GM12872 (cell line): ENCODE results near the gene FYB1.

Experiments used
- TF ChIP-seq, protein P1 (sequence below): IDR thresholded peaks from 3 replicates; pipeline ENCODE4 v1.5.1; 2011; ENCODE audit warnings: low read depth, mild to moderate bottlenecking, low read length, moderate library complexity; ENCODE audit not compliant: insufficient read depth

FYB1 gene

DNA sequence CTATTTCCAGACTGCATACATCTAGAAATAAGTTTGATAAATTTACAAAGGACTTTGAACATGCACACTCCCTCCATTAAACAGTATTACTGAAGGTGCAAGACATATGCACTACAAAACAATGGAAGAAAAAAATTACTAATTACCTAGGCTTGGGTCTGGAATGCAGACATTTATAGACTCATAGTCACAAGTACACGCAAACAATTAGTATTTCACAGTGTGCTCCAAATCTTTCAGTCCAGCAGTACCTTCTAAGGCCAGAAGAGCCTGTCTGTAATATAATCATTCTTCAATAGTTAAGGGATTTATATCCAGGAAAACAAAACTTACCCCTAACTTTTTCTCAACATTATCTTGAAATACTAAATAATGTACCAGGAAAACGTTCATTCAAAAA, 156.3 kb downstream of the FYB1 start:
- TF ChIP-seq, protein P1, sequence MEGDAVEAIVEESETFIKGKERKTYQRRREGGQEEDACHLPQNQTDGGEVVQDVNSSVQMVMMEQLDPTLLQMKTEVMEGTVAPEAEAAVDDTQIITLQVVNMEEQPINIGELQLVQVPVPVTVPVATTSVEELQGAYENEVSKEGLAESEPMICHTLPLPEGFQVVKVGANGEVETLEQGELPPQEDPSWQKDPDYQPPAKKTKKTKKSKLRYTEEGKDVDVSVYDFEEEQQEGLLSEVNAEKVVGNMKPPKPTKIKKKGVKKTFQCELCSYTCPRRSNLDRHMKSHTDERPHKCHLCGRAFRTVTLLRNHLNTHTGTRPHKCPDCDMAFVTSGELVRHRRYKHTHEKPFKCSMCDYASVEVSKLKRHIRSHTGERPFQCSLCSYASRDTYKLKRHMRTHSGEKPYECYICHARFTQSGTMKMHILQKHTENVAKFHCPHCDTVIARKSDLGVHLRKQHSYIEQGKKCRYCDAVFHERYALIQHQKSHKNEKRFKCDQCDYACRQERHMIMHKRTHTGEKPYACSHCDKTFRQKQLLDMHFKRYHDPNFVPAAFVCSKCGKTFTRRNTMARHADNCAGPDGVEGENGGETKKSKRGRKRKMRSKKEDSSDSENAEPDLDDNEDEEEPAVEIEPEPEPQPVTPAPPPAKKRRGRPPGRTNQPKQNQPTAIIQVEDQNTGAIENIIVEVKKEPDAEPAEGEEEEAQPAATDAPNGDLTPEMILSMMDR = no peak

DNA sequence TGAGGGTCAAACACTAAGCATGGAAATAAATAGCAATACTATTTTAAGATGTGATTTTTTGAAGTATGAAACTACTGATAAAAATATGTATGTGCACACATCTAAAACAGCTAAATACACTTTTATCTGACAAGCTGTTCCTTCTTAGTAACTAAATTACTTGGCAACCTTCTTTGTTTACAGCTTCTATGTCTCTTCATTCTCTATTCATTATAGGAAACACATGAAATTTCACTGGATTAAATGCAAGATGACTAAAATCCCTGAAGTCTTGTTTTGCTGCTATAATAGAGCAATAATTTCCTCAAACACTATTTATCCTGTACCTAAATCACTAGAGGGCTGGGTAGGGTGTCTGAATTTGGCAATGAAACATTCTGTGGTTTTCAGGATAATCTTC, 156.8 kb downstream of the FYB1 start:
- TF ChIP-seq, protein P1 = no peak

DNA sequence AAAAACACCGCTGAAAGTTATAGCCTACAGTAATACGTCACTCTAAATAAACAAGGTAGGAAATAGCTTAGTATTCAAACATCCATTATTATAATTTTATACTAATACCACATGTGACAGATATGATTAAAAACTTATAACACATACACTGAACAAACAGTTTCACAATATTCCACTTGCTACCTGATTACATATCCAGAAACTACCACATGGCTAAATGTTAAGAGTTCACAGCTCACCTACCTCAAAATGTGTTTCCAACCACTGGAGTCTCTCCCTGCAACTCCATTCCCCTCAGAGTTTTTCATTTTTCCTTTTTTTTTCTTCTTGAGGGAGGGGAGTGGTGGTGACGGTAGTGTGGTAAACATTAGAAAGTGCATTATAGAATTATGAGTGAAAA, 157.3 kb downstream of the FYB1 start:
- TF ChIP-seq, protein P1 = no peak

DNA sequence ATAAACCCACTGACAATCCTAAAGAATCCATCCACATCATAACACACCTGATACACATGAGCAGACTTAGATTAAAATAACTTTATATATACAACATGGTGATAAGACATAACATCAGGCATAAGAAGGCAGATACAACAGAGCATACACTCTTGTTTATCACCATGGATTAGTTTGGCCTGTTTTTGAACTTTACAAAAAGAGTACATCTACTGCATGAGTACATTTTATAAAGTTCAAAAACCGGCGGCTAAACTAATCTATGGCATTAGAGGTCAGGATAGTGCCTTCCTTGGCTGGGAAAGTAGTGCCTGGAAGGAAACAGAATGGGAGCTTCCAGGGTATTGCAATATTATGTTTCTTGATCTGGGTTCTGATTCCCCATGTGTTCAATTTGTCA, 160.3 kb downstream of the FYB1 start:
- TF ChIP-seq, protein P1 = no peak

DNA sequence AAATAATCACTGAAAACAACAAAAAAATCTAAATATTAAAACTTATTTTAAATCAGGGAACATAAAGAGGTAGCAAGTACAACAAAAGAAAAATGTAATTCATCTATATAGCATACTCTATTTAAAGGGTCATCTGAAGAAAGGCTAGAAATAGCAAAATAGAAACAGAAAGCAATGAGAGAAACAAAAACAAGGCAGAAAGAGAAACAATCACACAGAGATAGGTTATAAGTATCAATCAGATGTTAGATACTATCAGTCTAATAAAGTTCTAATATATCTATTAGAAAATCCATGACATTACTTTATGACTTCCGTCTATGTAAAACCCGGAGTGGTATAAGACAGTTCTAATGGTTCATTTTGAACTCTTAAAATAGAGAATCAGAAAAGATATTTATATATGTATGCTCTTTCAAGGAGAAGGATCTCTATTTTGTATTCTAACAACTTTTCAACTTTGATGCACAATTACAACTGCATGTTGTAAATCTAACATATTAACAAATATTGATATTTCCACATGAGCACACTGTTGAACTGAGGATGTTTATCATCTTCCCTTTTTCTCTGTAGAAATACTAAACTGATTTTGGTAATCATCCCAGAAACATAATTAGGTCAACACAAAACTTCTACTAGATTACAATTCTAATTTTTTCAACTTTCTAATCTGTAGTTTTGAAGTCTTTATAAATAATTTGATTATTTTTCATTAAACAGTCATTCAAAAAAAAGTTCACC, 161.0 kb downstream of the FYB1 start:
- TF ChIP-seq, protein P1 = no peak

DNA sequence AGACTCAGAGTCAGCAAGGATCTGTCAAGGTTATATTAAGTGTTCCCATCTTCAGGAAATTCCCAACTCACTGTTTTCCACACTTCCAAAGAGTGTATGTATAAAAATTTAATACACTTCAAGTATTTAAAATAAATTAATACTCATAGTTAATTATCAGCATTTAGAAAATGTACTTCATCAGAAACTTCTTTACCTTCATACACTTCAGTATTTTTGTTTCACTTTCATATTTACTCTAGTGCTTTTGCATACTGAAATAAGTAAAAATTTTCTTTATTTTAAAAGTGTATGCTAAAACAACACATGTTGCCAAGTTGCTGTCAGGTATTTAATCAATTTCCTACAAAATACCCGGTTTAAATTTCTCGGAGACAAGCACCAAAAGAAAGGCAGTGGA, 161.6 kb downstream of the FYB1 start:
- TF ChIP-seq, protein P1 = no peak

DNA sequence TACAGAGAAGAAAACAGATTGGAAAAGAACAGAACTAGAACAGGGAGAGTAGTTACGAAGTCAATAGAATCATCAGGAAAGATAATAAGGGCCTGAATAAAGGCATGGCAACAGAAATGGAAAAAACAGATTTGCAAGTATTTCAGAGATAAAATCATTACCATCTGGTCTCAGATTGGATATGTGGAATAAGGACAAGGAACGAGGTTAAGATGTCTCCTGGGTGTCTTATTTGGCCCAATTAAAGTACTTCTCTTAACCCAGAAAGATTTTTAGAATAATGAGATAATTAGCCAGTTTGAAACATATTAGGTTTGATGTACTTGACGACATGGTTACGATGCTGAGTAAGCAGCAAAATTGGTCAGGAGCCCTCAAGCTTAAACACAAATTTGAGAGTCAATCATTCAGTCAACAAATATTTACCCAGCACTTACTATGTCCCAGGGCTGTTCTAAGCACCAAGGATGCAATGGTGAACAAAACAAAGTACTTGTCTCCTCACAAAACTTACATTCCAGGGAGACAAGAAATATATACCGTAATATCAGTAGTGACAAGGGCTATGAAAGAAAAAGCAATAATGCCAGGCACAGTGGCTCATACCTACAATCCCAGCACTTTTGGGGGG, 163.5 kb downstream of the FYB1 start:
- TF ChIP-seq, protein P1 = no peak
